ENCODE results near the gene IKZF1.

IKZF1 gene

GRCh38 chr7:50379082-50379481 is 74.6 kb downstream of the IKZF1 start:
- Histone ChIP-seq H3K27me3 (peaks cover 0 to 6% of the 10 kb centered on the region in 2 donors), H3K4me3 (no peak overlapping the region), H3K36me3 (no peaks in the 10 kb centered on the region), H3K4me1 (no peaks in the 10 kb centered on the region), H3K9me3 (no peaks in the 10 kb centered on the region), H3K27ac (no peak overlapping the region)
- no peak for TF ChIP-seq CTCF (IDR thresholded peaks at IDR 0.05)
- intact Hi-C loops (cut with DNase I; ENCODE audit: low total_unique reads) = no loop called here
- no peak for DNase-seq

- Histone ChIP-seq H3K4me3 (no peak overlapping the region), H3K4me1 (no peaks in the 10 kb centered on the region), H3K27ac (no peak overlapping the region), H3K36me3 (no peaks in the 10 kb centered on the region), H3K27me3 (peaks cover 0 to 7% of the 10 kb centered on the region in 2 donors), H3K9me3 (no peaks in the 10 kb centered on the region)
- intact Hi-C loops (cut with DNase I; ENCODE audit: low total_unique reads) = no loop called here
- no peak for TF ChIP-seq CTCF (IDR thresholded peaks at IDR 0.05)
- DNase-seq = no peak
Observed at GRCh38 chr7:50379539-50379938, 75.0 kb downstream of the IKZF1 start.

GRCh38 chr7:50382455-50382854 is 77.9 kb downstream of the IKZF1 start:
- no peaks in the 10 kb centered on the region for H3K9me3 ChIP-seq
- no peak for TF ChIP-seq CTCF (IDR thresholded peaks at IDR 0.05)
- intact Hi-C loops (cut with DNase I; ENCODE audit: low total_unique reads) = no loop called here
- no peak overlapping the region for H3K4me3 ChIP-seq
- no peaks in the 10 kb centered on the region for H3K4me1 ChIP-seq
- H3K27me3 ChIP-seq = peaks cover 0 to 7% of the 10 kb centered on the region in 2 donors
- no peak for DNase-seq
- H3K36me3 ChIP-seq = no peaks in the 10 kb centered on the region
- H3K27ac ChIP-seq = no peak overlapping the region

- DNase-seq = no peak
- Histone ChIP-seq H3K4me3 (no peak overlapping the region), H3K4me1 (no peaks in the 10 kb centered on the region), H3K36me3 (no peaks in the 10 kb centered on the region), H3K27ac (no peak overlapping the region), H3K27me3 (peaks cover 0 to 7% of the 10 kb centered on the region in 2 donors), H3K9me3 (no peaks in the 10 kb centered on the region)
- no peak for TF ChIP-seq CTCF (IDR thresholded peaks at IDR 0.05)
- intact Hi-C loops (cut with DNase I; ENCODE audit: low total_unique reads) = no loop called here
Observed at GRCh38 chr7:50387351-50387750, 82.8 kb downstream of the IKZF1 start.

GRCh38 chr7:50389961-50390360 is 85.4 kb downstream of the IKZF1 start:
- Histone ChIP-seq H3K9me3 (no peaks in the 10 kb centered on the region), H3K4me1 (no peaks in the 10 kb centered on the region), H3K27me3 (no peaks in the 10 kb centered on the region), H3K36me3 (no peaks in the 10 kb centered on the region), H3K27ac (no peak overlapping the region), H3K4me3 (no peak overlapping the region)
- TF ChIP-seq CTCF (IDR thresholded peaks at IDR 0.05) = no peak
- DNase-seq = no peak
- intact Hi-C loops (cut with DNase I; ENCODE audit: low total_unique reads) = no loop called here

- no peak overlapping the region for H3K4me3 ChIP-seq
- DNase-seq = no peak
- TF ChIP-seq CTCF (IDR thresholded peaks at IDR 0.05) = no peak
- H3K27ac ChIP-seq = no peak overlapping the region
- intact Hi-C loops (cut with DNase I; ENCODE audit: low total_unique reads) = no loop called here
- H3K36me3 ChIP-seq = no peaks in the 10 kb centered on the region
- peaks cover 0 to 3% of the 10 kb centered on the region in 2 donors for H3K27me3 ChIP-seq
- no peaks in the 10 kb centered on the region for H3K4me1 ChIP-seq
- no peaks in the 10 kb centered on the region for H3K9me3 ChIP-seq
Observed at GRCh38 chr7:50391386-50391785, 86.9 kb downstream of the IKZF1 start.
